Natural killer cell (primary cell): ENCODE measurements around the gene EXO5. TPM values are rescaled to one million over a fixed set of nuclear protein-coding genes. Genes with fewer than 3 reads are reported as not detected.

ENCODE experiments used
- ATAC-seq, 3 donors: fragments of 150-1000 bp in 2 of 3; fragments of 200-7000 bp in 1 of 3; cut with Tn5 transposase; 1 replicate in 1 of 3; 2 replicates in 2 of 3; pipeline ENCODE4 v1.10.0; 2021; ENCODE audit warnings: mild to moderate bottlenecking in 2 of 3, moderate library complexity in 2 of 3
- DNase-seq, 2 donors: peaks; one replicate each; pipeline versions ENCODE4 v3.0.0 to v3.0.0-alpha.2; 2013 to 2021; ENCODE audit warnings: mixed read lengths in 1 of 2
- H3K27ac ChIP-seq: one replicate; pipeline ENCODE4 v1.5.1; 2013; ENCODE audit warnings: mild to moderate bottlenecking, low read length
- H3K27me3 ChIP-seq: one replicate; pipeline ENCODE4 v1.6.1; 2013; ENCODE audit warnings: low read length; ENCODE audit not compliant: control insufficient read depth, insufficient read depth
- H3K36me3 ChIP-seq: one replicate; pipeline ENCODE4 v1.6.1; 2013; ENCODE audit warnings: low read length; ENCODE audit not compliant: control insufficient read depth, insufficient read depth
- H3K4me1 ChIP-seq: one replicate; pipeline ENCODE4 v1.6.1; 2013; ENCODE audit warnings: low read length; ENCODE audit not compliant: control insufficient read depth, insufficient read depth
- H3K4me3 ChIP-seq: one replicate; pipeline ENCODE4 v1.5.1; 2013; ENCODE audit warnings: low read length
- H3K9me3 ChIP-seq: one replicate; pipeline ENCODE4 v1.6.1; 2013; ENCODE audit warnings: low read length; ENCODE audit not compliant: control insufficient read depth, insufficient read depth
- H3K27ac Mint-ChIP-seq, 2 donors: one replicate each; pipeline ENCODE4 v1.8.0; 2022; ENCODE audit warnings: mild to moderate bottlenecking in 2 of 2, mixed read lengths in 2 of 2, moderate library complexity in 1 of 2
- H3K27me3 Mint-ChIP-seq, 2 donors: one replicate each; pipeline ENCODE4 v1.8.0; 2022; ENCODE audit warnings: low read depth in 2 of 2, mixed read lengths in 2 of 2
- H3K36me3 Mint-ChIP-seq: one replicate; pipeline ENCODE4 v1.8.0; 2022; ENCODE audit warnings: mixed read lengths
- H3K4me1 Mint-ChIP-seq, 2 donors: one replicate each; pipeline ENCODE4 v1.8.0; 2022; ENCODE audit warnings: mixed read lengths in 2 of 2
- H3K4me3 Mint-ChIP-seq: one replicate; pipeline ENCODE4 v1.8.0; 2022; ENCODE audit warnings: mild to moderate bottlenecking, moderate library complexity, mixed read lengths
- H3K9me3 Mint-ChIP-seq, 2 donors: one replicate each; pipeline ENCODE4 v1.8.0; 2022; ENCODE audit warnings: mixed read lengths in 2 of 2
- WGBS: methylation state at CpG from one replicate; pipeline ENCODE4 v1.1.7; 2013; ENCODE audit warnings: missing lambda C conversion rate; ENCODE audit not compliant: insufficient coverage; 5-methylcytosine and 5-hydroxymethylcytosine counted together
- intact Hi-C: fragments of 100-400 bp; cut with micrococcal nuclease; formaldehyde crosslinking; loops from one replicate; pipeline ENCODE4 v1.14.2; 2022
- total RNA-seq, 4 donors: library from RNA; stranded (reverse); fragments of 120-200 nt in 1 of 4; gene quantifications; one replicate each; pipeline versions ENCODE4 v1.2.3 to v1.2.4, GENCODE V29; 2013 to 2022
- TF ChIP-seq, protein P1 (sequence below): fragments of 200-600 bp; IDR thresholded peaks from one replicate; pipeline ENCODE4 v1.8.0; 2022; ENCODE audit warnings: antibody characterized with exemption

EXO5 gene
- total RNA-seq, 3 donors from 2014 or later (not counting 1 experiment from before 2014, with no cell fraction given): 9.6 to 17.0 (median 10.1) TPM

DNA sequence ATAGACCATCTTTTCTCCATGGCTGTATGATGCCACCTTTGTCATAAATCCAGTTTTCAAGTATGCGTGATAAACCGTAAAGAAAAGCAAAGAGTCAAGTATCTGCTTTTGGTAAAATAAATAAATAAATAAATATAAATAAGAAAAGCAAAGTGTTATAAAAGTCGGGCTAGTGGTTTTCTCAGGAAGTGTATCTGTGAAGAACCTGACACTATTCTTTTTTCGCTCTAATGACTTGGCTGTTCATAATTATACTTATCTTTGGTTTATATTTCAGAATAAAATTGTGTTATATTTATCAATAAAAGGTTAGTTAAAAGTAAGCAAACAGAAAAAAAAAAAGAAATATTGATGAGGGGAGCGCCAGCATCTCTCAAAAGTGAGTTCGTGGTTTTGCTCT, 594 bp upstream of the EXO5 start:
- 21% methylated on average over 2 of the region's 6 CpGs for WGBS
- TF ChIP-seq, protein P1, sequence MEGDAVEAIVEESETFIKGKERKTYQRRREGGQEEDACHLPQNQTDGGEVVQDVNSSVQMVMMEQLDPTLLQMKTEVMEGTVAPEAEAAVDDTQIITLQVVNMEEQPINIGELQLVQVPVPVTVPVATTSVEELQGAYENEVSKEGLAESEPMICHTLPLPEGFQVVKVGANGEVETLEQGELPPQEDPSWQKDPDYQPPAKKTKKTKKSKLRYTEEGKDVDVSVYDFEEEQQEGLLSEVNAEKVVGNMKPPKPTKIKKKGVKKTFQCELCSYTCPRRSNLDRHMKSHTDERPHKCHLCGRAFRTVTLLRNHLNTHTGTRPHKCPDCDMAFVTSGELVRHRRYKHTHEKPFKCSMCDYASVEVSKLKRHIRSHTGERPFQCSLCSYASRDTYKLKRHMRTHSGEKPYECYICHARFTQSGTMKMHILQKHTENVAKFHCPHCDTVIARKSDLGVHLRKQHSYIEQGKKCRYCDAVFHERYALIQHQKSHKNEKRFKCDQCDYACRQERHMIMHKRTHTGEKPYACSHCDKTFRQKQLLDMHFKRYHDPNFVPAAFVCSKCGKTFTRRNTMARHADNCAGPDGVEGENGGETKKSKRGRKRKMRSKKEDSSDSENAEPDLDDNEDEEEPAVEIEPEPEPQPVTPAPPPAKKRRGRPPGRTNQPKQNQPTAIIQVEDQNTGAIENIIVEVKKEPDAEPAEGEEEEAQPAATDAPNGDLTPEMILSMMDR: no peak
- peaks cover 19 to 21% of the 10 kb centered on the region in 2 donors for H3K4me1 Mint-ChIP-seq
- H3K36me3 Mint-ChIP-seq: peaks cover 24% of the 10 kb centered on the region
- no peaks in the 10 kb centered on the region for H3K27me3 Mint-ChIP-seq
- DNase-seq: peak in 1 of 2 donors; percentile 6
- peaks cover 0 to 12% of the 10 kb centered on the region in 2 donors for H3K9me3 Mint-ChIP-seq
- Histone ChIP-seq H3K4me3 (peak overlapping the region; percentile 89), H3K4me1 (peaks cover 12% of the 10 kb centered on the region), H3K36me3 (no peaks in the 10 kb centered on the region), H3K27me3 (no peaks in the 10 kb centered on the region), H3K9me3 (peaks cover 28% of the 10 kb centered on the region), H3K27ac (peak overlapping the region; percentile 73)
- H3K27ac Mint-ChIP-seq: peak overlapping the region; percentile 89 to 94
- H3K4me3 Mint-ChIP-seq: peak overlapping the region; percentile 90
- intact Hi-C loops: loop anchor here (2.0 to 10.0 kb wide), 2 partner anchors 23 to 53 kb away; partner anchors contain the start of genes ZFP69B and ZNF684
- peak; percentile 42 to 56 (median 52) for ATAC-seq

DNA sequence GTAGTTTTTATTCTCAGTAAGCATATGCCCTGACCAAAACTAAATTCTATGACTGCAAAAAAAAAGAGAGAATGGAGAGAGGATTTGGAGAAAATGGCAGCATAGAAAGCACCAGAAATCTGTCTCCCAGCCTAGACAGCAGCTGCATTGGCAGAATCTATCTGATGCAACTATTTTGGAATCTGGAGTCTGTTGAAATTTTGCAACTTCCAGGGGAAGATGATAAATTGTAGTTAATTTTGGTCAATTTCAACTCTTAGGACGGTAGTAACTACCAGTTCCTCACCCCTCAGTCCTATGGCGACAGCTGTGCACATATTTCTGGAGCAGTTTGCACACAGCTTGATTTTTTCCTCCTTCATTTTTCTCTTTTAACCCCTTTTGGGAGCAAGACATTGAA, 10.9 kb downstream of the EXO5 start:
- Histone ChIP-seq H3K36me3 (peaks cover 6% of the 10 kb centered on the region), H3K9me3 (peaks cover 16% of the 10 kb centered on the region), H3K4me1 (no peaks in the 10 kb centered on the region), H3K27me3 (no peaks in the 10 kb centered on the region), H3K27ac (no peak overlapping the region), H3K4me3 (no peak overlapping the region)
- H3K4me1 Mint-ChIP-seq: no peaks in the 10 kb centered on the region
- H3K36me3 Mint-ChIP-seq: peaks cover 25% of the 10 kb centered on the region
- H3K9me3 Mint-ChIP-seq: peaks cover 2 to 15% of the 10 kb centered on the region in 2 donors
- no peak overlapping the region for H3K4me3 Mint-ChIP-seq
- intact Hi-C loops: no loop called here
- ATAC-seq (no peak), DNase-seq (no peak)
- H3K27ac Mint-ChIP-seq: no peak overlapping the region
- TF ChIP-seq, protein P1: no peak
- 95% methylated on average over 2 of the region's 2 CpGs for whole genome bisulfite sequencing
- H3K27me3 Mint-ChIP-seq: peaks cover 2 to 7% of the 10 kb centered on the region in 2 donors

DNA sequence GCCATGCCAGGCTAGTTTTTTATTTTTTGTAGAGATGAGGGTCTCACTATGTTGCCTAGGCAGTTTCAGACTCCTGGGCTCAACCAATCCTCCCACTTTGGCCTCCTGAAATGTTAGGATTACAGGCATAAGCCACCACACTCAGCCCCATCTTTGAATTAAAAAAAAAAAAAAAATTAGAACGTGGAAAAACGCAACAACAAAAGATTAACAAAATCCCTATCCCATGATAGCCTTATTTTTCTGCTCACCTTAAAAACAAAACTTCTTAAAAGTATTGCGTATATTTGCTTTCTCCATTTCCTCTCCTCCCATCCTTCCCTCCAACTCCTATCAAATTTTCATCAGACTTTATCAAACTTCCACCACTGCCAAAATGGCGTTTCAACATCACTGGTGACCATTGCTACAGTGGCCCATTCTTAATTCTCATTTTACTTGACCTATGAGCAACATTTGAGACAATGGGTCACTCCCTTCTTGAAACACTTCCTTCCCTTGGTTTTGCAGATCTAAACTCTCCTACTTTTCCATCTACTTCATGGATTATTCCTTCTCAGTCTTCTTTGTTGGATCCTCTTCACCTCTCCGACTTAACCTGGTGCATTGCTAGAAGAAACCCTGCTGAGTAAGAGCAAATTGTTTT, 22.3 kb downstream of the EXO5 start:
- ATAC-seq: peak in 1 of 3 donors; percentile 5

More for the DNA sequence above, 22.3 kb downstream of the EXO5 start:
- Histone ChIP-seq H3K4me1 (peaks cover 8% of the 10 kb centered on the region), H3K9me3 (no peaks in the 10 kb centered on the region), H3K36me3 (peaks cover 2% of the 10 kb centered on the region), H3K27me3 (peaks cover 2% of the 10 kb centered on the region), H3K4me3 (peak overlapping the region; percentile 70), H3K27ac (peak overlapping the region; percentile 76)
- DNase-seq: no peak
- peaks cover 26% of the 10 kb centered on the region in 2 donors for H3K4me1 Mint-ChIP-seq
- TF ChIP-seq, protein P1: no peak
- intact Hi-C loops: loop anchor here (1.0 to 2.0 kb wide), 2 partner anchors 22 to 54 kb away; partner anchors contain the start of genes EXO5 and ZFP69
- peaks cover 8% of the 10 kb centered on the region for H3K36me3 Mint-ChIP-seq
- peaks cover 4 to 5% of the 10 kb centered on the region in 2 donors for H3K9me3 Mint-ChIP-seq
- H3K4me3 Mint-ChIP-seq: peak overlapping the region; percentile 98
- peaks cover 16 to 38% of the 10 kb centered on the region in 2 donors for H3K27me3 Mint-ChIP-seq
- H3K27ac Mint-ChIP-seq: peak overlapping the region; percentile 92 to 98
- 48% methylated on average over 5 of the region's 5 CpGs for WGBS
